Osteocyte (in vitro differentiated cells): ENCODE measurements around the gene ANKS1B. TPM values are rescaled to one million over a fixed set of nuclear protein-coding genes. Genes with fewer than 3 reads are reported as not detected.

Source experiments
- DNase-seq: peaks from one replicate; pipeline ENCODE4 v3.0.0; 2021; ENCODE audit warnings: mixed read lengths; ENCODE audit not compliant: unreplicated experiment; ENCODE audit errors: extremely low spot score
- H3K27ac Mint-ChIP-seq: one replicate; pipeline ENCODE4 v1.8.0; 2021; ENCODE audit warnings: mild to moderate bottlenecking, mixed read lengths; ENCODE audit not compliant: unreplicated experiment
- H3K27me3 Mint-ChIP-seq: one replicate; pipeline ENCODE4 v1.8.0; 2021; ENCODE audit warnings: mixed read lengths; ENCODE audit not compliant: unreplicated experiment
- H3K36me3 Mint-ChIP-seq: one replicate; pipeline ENCODE4 v1.8.0; 2021; ENCODE audit warnings: mixed read lengths; ENCODE audit not compliant: unreplicated experiment
- H3K4me1 Mint-ChIP-seq: one replicate; pipeline ENCODE4 v1.8.0; 2021; ENCODE audit warnings: mixed read lengths; ENCODE audit not compliant: unreplicated experiment
- H3K4me3 Mint-ChIP-seq: one replicate; pipeline ENCODE4 v1.8.0; 2021; ENCODE audit warnings: mild to moderate bottlenecking, moderate library complexity, mixed read lengths; ENCODE audit not compliant: unreplicated experiment
- H3K9me3 Mint-ChIP-seq: one replicate; pipeline ENCODE4 v1.8.0; 2021; ENCODE audit warnings: mixed read lengths; ENCODE audit not compliant: unreplicated experiment
- CTCF ChIP-seq: fragments of 200-600 bp; sonication (generic); IDR thresholded peaks from 2 replicates; pipeline ENCODE4 v1.5.0; 2021; ENCODE audit warnings: antibody characterized with exemption, mild to moderate bottlenecking, moderate library complexity
- total RNA-seq: library from RNA; stranded (reverse); gene quantifications from 2 replicates; pipeline ENCODE4 v1.2.1, GENCODE V29; 2021

ANKS1B gene
- total RNA-seq, 1 donor from 2014 or later = 0.70 TPM

- H3K9me3 Mint-ChIP-seq = no peaks in the 10 kb centered on the region
- no peaks in the 10 kb centered on the region for H3K36me3 Mint-ChIP-seq
- peak overlapping the region; percentile 77 for H3K4me3 Mint-ChIP-seq
- no peak for TF ChIP-seq CTCF
- no peak overlapping the region for H3K27ac Mint-ChIP-seq
- peaks cover 13% of the 10 kb centered on the region for H3K4me1 Mint-ChIP-seq
- DNase-seq = no peak
- H3K27me3 Mint-ChIP-seq = peaks cover 71% of the 10 kb centered on the region
These were observed 895 bp upstream of the ANKS1B start for GRCh38 chr12:99985631-99986030.

- no peaks in the 10 kb centered on the region for H3K36me3 Mint-ChIP-seq
- no peak for TF ChIP-seq CTCF
- H3K9me3 Mint-ChIP-seq = no peaks in the 10 kb centered on the region
- DNase-seq = no peak
- H3K4me3 Mint-ChIP-seq = peak overlapping the region; percentile 77
- H3K4me1 Mint-ChIP-seq = peaks cover 13% of the 10 kb centered on the region
- no peak overlapping the region for H3K27ac Mint-ChIP-seq
- H3K27me3 Mint-ChIP-seq = peaks cover 75% of the 10 kb centered on the region
These were observed 414 bp upstream of the ANKS1B start for GRCh38 chr12:99985129-99985570.

DNA sequence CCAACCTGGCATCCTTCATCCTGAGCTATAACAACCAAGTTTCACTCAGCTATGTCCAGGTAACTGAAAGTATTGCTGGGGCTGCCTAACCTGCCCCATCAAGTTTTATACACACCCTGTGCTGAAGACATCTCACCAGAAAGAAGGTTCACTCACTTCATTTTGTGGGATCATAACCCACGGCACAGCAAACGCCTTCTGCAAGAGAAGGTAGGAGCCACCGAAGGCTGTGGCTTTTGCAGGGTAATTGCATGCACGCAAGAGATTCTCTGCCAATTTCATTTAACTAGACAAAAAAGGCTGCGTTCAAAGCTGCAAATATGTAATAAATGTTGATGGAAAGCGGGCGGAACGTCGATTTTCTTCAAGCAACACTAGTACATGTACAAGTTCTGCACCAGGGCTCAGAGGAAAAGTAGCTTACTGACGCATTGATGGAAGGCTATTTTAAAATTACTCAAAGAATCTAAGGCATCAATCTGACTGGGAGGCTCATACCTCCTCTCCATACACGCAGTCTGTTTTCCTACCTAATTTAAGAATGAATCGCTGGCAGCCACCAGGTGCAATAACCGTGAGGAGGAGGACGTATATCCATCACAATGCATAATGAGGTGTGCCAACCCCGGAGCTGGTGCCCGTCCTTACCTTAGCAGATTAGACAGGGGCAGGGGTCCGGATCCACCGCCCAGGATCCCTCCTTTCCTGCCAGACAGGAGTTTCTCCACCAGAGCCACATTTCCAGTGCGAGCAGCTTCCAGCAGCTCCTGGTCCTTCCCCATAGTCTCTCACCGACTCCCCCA, 1.1 kb downstream of the ANKS1B start:
- no peak for TF ChIP-seq CTCF
- H3K4me3 Mint-ChIP-seq = peak overlapping the region; percentile 74
- no peak for DNase-seq
- no peaks in the 10 kb centered on the region for H3K36me3 Mint-ChIP-seq
- H3K9me3 Mint-ChIP-seq = no peaks in the 10 kb centered on the region
- H3K27me3 Mint-ChIP-seq = peaks cover 76% of the 10 kb centered on the region
- H3K4me1 Mint-ChIP-seq = peaks cover 13% of the 10 kb centered on the region
- no peak overlapping the region for H3K27ac Mint-ChIP-seq

DNA sequence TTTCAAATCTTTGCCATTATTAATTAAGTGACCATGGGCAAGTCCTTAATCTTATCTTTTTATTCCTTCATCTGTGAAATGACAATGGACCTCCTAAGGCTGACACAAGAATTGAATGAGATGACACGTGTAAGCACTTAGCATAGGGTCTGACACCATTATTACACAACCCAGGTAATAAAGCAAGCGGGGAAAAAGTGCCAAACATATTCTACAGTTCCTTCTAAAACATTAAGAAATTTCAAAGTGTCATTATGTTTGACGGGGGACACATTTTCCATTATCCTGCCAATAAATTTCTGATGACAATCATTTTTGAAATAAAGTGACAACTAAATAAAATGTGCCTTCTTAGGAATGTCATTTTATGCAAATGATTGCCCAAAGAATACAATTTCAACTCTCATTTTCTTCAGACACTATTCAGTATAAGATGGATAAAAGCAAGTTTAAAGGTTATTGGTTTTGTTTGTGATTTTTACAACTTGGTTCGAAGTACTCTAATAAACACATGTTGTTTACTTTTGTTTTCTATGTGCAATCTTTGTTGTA, 3.0 kb downstream of the ANKS1B start:
- Mint-ChIP-seq H3K27me3 (peaks cover 80% of the 10 kb centered on the region), H3K4me3 (no peak overlapping the region), H3K27ac (no peak overlapping the region), H3K9me3 (no peaks in the 10 kb centered on the region), H3K36me3 (no peaks in the 10 kb centered on the region), H3K4me1 (peaks cover 13% of the 10 kb centered on the region)
- TF ChIP-seq CTCF = no peak
- DNase-seq = no peak

DNA sequence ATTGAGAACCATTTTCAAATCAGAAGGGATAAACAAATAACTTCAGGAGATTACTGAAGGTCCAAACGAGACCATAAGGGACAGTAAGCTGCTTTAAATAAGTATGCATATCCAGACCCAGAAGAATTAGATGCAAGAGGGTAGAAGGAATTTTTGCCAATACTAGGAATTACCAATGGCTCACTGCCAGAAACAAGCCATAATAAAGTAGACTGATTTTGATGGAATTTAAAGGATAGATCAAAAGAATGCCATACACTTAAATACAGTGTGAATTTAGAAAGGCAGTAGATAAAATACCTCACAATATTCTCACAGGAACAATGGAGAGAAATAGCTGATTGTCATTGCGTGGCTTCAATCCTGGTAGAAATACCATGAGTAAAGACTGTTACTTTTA, 5.3 kb downstream of the ANKS1B start:
- H3K36me3 Mint-ChIP-seq = no peaks in the 10 kb centered on the region
- H3K9me3 Mint-ChIP-seq = no peaks in the 10 kb centered on the region
- TF ChIP-seq CTCF = no peak
- H3K27ac Mint-ChIP-seq = no peak overlapping the region
- no peak overlapping the region for H3K4me3 Mint-ChIP-seq
- peaks cover 6% of the 10 kb centered on the region for H3K4me1 Mint-ChIP-seq
- H3K27me3 Mint-ChIP-seq = peaks cover 73% of the 10 kb centered on the region
- no peak for DNase-seq
